Peyer's patch (tissue), 4 donors: ENCODE measurements around the gene FADD.

Experiments used
- POLR2A ChIP-seq, 2 donors: fragments of 450-650 bp; IDR thresholded peaks; one replicate each; pipeline ENCODE4 v1.5.1; 2017; ENCODE audit warnings: antibody characterized with exemption in 2 of 2, mild to moderate bottlenecking in 2 of 2, moderate library complexity in 2 of 2
- TF ChIP-seq, protein P1 (sequence below), 6 experiments: fragments of 450-650 bp in 4 of 6; fragments of 200-600 bp in 2 of 6; sonication (generic) in 1 of 6; IDR thresholded peaks; one replicate each; pipeline ENCODE4 v1.5.1; 2017 to 2019; ENCODE audit warnings: antibody characterized with exemption in 6 of 6, mild to moderate bottlenecking in 3 of 6, moderate library complexity in 1 of 6

GRCh38 chr11:70246196-70246595, 43.1 kb downstream of the FADD start:
- TF ChIP-seq, protein P1, sequence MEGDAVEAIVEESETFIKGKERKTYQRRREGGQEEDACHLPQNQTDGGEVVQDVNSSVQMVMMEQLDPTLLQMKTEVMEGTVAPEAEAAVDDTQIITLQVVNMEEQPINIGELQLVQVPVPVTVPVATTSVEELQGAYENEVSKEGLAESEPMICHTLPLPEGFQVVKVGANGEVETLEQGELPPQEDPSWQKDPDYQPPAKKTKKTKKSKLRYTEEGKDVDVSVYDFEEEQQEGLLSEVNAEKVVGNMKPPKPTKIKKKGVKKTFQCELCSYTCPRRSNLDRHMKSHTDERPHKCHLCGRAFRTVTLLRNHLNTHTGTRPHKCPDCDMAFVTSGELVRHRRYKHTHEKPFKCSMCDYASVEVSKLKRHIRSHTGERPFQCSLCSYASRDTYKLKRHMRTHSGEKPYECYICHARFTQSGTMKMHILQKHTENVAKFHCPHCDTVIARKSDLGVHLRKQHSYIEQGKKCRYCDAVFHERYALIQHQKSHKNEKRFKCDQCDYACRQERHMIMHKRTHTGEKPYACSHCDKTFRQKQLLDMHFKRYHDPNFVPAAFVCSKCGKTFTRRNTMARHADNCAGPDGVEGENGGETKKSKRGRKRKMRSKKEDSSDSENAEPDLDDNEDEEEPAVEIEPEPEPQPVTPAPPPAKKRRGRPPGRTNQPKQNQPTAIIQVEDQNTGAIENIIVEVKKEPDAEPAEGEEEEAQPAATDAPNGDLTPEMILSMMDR (IDR thresholded peaks at IDR 0.05), result no peak
- no peak for TF ChIP-seq POLR2A (IDR thresholded peaks at IDR 0.05)
